Choroid plexus epithelial cell (primary cell): ENCODE measurements around the gene DPYD.

Experiments
- DNase-seq: peaks from one replicate; pipeline ENCODE4 v3.0.0-alpha.2; 2010; ENCODE audit warnings: low read depth
- H3K4me3 ChIP-seq: 2 replicates; pipeline ENCODE4 v1.5.1; 2011; ENCODE audit warnings: low read depth, mild to moderate bottlenecking, control low read depth, low read length, moderate library complexity
- TF ChIP-seq, protein P1 (sequence below): conservative IDR thresholded peaks from 2 replicates; pipeline ENCODE4 v1.5.1; 2011; ENCODE audit warnings: low read depth, mild to moderate bottlenecking, control low read depth, inconsistent platforms, low read length, moderate library complexity

The DPYD gene

GRCh38 chr1:97378596-97378995, 542.2 kb downstream of the DPYD start:
- H3K4me3 ChIP-seq, result no peak overlapping the region
- no peak for DNase-seq
- TF ChIP-seq, protein P1, sequence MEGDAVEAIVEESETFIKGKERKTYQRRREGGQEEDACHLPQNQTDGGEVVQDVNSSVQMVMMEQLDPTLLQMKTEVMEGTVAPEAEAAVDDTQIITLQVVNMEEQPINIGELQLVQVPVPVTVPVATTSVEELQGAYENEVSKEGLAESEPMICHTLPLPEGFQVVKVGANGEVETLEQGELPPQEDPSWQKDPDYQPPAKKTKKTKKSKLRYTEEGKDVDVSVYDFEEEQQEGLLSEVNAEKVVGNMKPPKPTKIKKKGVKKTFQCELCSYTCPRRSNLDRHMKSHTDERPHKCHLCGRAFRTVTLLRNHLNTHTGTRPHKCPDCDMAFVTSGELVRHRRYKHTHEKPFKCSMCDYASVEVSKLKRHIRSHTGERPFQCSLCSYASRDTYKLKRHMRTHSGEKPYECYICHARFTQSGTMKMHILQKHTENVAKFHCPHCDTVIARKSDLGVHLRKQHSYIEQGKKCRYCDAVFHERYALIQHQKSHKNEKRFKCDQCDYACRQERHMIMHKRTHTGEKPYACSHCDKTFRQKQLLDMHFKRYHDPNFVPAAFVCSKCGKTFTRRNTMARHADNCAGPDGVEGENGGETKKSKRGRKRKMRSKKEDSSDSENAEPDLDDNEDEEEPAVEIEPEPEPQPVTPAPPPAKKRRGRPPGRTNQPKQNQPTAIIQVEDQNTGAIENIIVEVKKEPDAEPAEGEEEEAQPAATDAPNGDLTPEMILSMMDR, result no peak

DNA sequence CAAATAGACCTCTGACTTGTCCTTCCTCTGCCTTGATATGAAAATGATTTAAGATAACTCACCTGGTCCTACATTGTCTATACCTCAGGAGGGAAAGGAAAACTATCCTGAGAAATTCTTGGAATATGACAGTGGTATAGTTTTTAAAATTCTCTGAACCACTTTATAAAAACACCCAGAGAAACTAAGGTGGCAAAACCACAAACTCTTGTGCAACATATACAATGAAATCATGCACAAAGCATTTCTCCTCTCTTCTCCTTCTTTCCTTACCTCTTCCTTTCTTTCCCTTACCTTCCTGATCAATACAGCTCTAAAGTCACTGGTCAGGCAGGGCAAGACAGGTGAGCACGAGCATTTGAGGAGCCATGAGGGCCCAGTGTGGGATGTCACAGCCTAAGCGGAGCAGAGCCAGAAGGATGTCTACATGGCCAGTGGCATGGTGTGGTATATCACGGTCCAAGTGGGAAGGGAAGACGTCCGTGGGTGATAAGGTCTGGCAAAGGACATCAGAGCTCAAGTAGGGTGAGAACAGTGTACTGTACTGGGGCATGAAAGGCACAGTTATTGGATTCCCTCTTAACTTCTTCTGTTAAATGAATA, 543.3 kb downstream of the DPYD start:
- H3K4me3 ChIP-seq, result no peak overlapping the region
- DNase-seq, result peak; percentile 21
- TF ChIP-seq, protein P1, result no peak

DNA sequence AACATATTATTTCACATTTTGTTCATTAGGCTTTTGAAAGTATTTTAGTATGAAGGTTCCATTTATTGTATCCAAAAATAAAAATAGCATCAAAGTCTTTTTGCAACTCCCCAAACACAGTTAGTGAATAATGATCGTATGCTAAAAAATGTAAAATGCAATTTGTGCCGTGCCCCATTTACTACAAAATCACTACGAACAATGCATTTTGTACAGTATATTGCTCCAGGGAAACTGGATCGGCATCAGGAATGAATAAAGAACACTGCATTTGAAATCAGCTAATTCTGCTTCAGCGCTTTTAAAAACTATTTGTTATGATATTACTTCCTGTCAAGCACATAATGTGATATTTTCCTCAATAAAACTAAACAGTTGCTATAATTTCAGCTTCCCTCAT, 547.8 kb downstream of the DPYD start:
- no peak for DNase-seq
- H3K4me3 ChIP-seq, result no peak overlapping the region

GRCh38 chr1:97372531-97372930, 548.3 kb downstream of the DPYD start:
- TF ChIP-seq, protein P1, result no peak
- H3K4me3 ChIP-seq, result no peak overlapping the region
- no peak for DNase-seq

More for the DNA sequence above, 547.8 kb downstream of the DPYD start:
- TF ChIP-seq, protein P1, result no peak

GRCh38 chr1:97368296-97368695, 552.5 kb downstream of the DPYD start:
- TF ChIP-seq, protein P1, result no peak
- no peak for DNase-seq
- no peak overlapping the region for H3K4me3 ChIP-seq

GRCh38 chr1:97366984-97367383, 553.9 kb downstream of the DPYD start:
- no peak for DNase-seq
- no peak overlapping the region for H3K4me3 ChIP-seq
- TF ChIP-seq, protein P1, result no peak

- H3K4me3 ChIP-seq, result no peak overlapping the region
- TF ChIP-seq, protein P1, result no peak
- peak; percentile 25 for DNase-seq
Measured at GRCh38 chr1:97365026-97365425, 555.8 kb downstream of the DPYD start.
